Keratinocyte (primary cell): ENCODE measurements around the gene RMND5A.

Experiments used
- CTCF ChIP-seq, 3 experiments: IDR thresholded peaks in 1 of 3; conservative IDR thresholded peaks in 1 of 3; optimal IDR thresholded peaks in 1 of 3; 2 replicates in 2 of 3; 3 replicates in 1 of 3; pipeline versions ENCODE3 to v1.5.1; 2011; ENCODE audit warnings: low read length in 3 of 3, mild to moderate bottlenecking in 3 of 3, moderate library complexity in 2 of 3, control low read depth in 1 of 3, inconsistent platforms in 1 of 3; ENCODE audit not compliant: insufficient read depth in 2 of 3; ENCODE audit errors: extremely low read depth in 1 of 3
- EZH2 ChIP-seq: IDR thresholded peaks from one replicate; pipeline ENCODE4 v1.6.1; 2012; ENCODE audit warnings: inconsistent platforms, mild to moderate bottlenecking, low read length, moderate library complexity

- TF ChIP-seq EZH2 (no peak), CTCF (optimal IDR thresholded peaks at IDR 0.05 in 1 of 3, IDR thresholded peaks at IDR 0.05 in 1 of 3, conservative IDR thresholded peaks at IDR 0.05 in 1 of 3; ENCODE audit: extremely low read depth in 1 of 3, insufficient read depth in 2 of 3, low read length in 3 of 3) (no peak)
Measured at GRCh38 chr2:86775338-86775737, 55.2 kb downstream of the RMND5A start.
